Activated T-cell treated with anti-CD3 and anti-CD28 coated beads for 24 hours (primary cell): ENCODE measurements around the gene HSP90AA1.
"Not testable (repeated sequence)": the region's sequence is repeated elsewhere in the genome, so short reads cannot be mapped to it uniquely, and the experiment has no call there.

Experiments
- DNase-seq: peaks from one replicate; pipeline ENCODE4 v3.0.0-alpha.2; 2020; ENCODE audit warnings: low read depth

The HSP90AA1 gene

GRCh38 chr14:102066041-102066451, 20.8 kb downstream of the HSP90AA1 start:
- DNase-seq, result no peak

- DNase-seq, result not testable (repeated sequence)
Measured at GRCh38 chr14:102064590-102064989, 22.3 kb downstream of the HSP90AA1 start.

GRCh38 chr14:102063808-102064429, 22.9 kb downstream of the HSP90AA1 start:
- DNase-seq, result no peak

GRCh38 chr14:102063109-102063807, 23.6 kb downstream of the HSP90AA1 start:
- peak; percentile 61 for DNase-seq

- DNase-seq, result no peak
Measured at GRCh38 chr14:102058961-102059360, 27.9 kb downstream of the HSP90AA1 start.

GRCh38 chr14:102058146-102058545, 28.7 kb downstream of the HSP90AA1 start:
- DNase-seq, result no peak

- DNase-seq, result no peak
Measured at GRCh38 chr14:102057480-102058114, 29.2 kb downstream of the HSP90AA1 start.

- DNase-seq, result no peak
Measured at GRCh38 chr14:102056694-102057442, 30.0 kb downstream of the HSP90AA1 start.

- DNase-seq, result no peak
Measured at GRCh38 chr14:102055181-102055901, 31.5 kb downstream of the HSP90AA1 start.

GRCh38 chr14:102052522-102052921, 34.3 kb downstream of the HSP90AA1 start:
- no peak for DNase-seq

GRCh38 chr14:102050625-102051024, 36.2 kb downstream of the HSP90AA1 start:
- no peak for DNase-seq

- DNase-seq, result no peak
Measured at GRCh38 chr14:102050026-102050405, 36.8 kb downstream of the HSP90AA1 start.

GRCh38 chr14:102049258-102050025, 37.4 kb downstream of the HSP90AA1 start:
- DNase-seq, result no peak

GRCh38 chr14:102047808-102048540, 38.9 kb downstream of the HSP90AA1 start:
- DNase-seq, result no peak

GRCh38 chr14:102046337-102047278, 40.2 kb downstream of the HSP90AA1 start:
- no peak for DNase-seq

GRCh38 chr14:102044566-102044965, 42.3 kb downstream of the HSP90AA1 start:
- DNase-seq, result no peak

GRCh38 chr14:102043251-102044025, 43.4 kb downstream of the HSP90AA1 start:
- DNase-seq, result no peak

- DNase-seq, result no peak
Measured at GRCh38 chr14:102042699-102043098, 44.1 kb downstream of the HSP90AA1 start.
